ENCODE measurements around the gene CLDN16. TPM values are rescaled to one million over a fixed set of nuclear protein-coding genes. Genes with fewer than 3 reads are reported as not detected.

The CLDN16 gene
- total and polyA plus RNA-seq, 2 donors (not counting 1 experiment from before 2014, with no cell fraction given): not detected

- no peak for DNase-seq
- Mint-ChIP-seq H3K4me3 (no peak overlapping the region), H3K9me3 (ENCODE audit: insufficient read depth) (no peaks in the 10 kb centered on the region), H3K27ac (no peak overlapping the region), H3K27me3 (peaks cover 8% of the 10 kb centered on the region), H3K4me1 (no peaks in the 10 kb centered on the region)
- no peaks in the 10 kb centered on the region for H3K79me2 ChIP-seq (ENCODE audit: control insufficient read depth, insufficient read depth, low read length)
- no peak overlapping the region for H3K4me3 ChIP-seq (ENCODE audit: control extremely low read depth in 1 of 5, extremely low read depth in 1 of 5, insufficient read depth in 1 of 5, low read depth in 2 of 5, low read length in 4 of 5)
- TF ChIP-seq CTCF (IDR thresholded peaks at IDR 0.05): no peak
- H2AFZ ChIP-seq (ENCODE audit: insufficient read depth, low read depth, low read length, poor library complexity, severe bottlenecking): no peak overlapping the region
- H3K36me3 ChIP-seq (replicated peaks in 1 of 2; ENCODE audit: control extremely low read depth in 1 of 2, control insufficient read depth in 1 of 2, extremely low read depth in 1 of 2, insufficient read depth in 2 of 2, low read length in 1 of 2): no peaks in the 10 kb centered on the region
- H3K9me3 ChIP-seq (ENCODE audit: control extremely low read depth in 1 of 3, control insufficient read depth in 2 of 3, insufficient read depth in 1 of 3, low read length in 2 of 3): no peaks in the 10 kb centered on the region
- no peaks in the 10 kb centered on the region for H4K20me1 ChIP-seq (ENCODE audit: control insufficient read depth, insufficient read depth, low read length, poor library complexity, severe bottlenecking)
- H3K9ac ChIP-seq (ENCODE audit: low read length): no peak overlapping the region
- ChIA-PET CTCF (no interaction called here), POLR2A (no interaction called here)
- H3K4me2 ChIP-seq (replicated peaks; ENCODE audit: low read depth, low read length, poor library complexity, severe bottlenecking): no peak overlapping the region
- H3K4me1 ChIP-seq (ENCODE audit: control insufficient read depth in 2 of 2, insufficient read depth in 2 of 2, low read length in 2 of 2): no peaks in the 10 kb centered on the region
- no peaks in the 10 kb centered on the region for H3K27me3 ChIP-seq (replicated peaks in 1 of 4; ENCODE audit: control extremely low read depth in 1 of 4, control insufficient read depth in 3 of 4, insufficient read depth in 4 of 4, low read length in 3 of 4)
- ATAC-seq (ENCODE audit: low read depth): no peak
- intact Hi-C loops (cut with micrococcal nuclease): no loop called here
- H3K27ac ChIP-seq (ENCODE audit: low read length in 2 of 2): no peak overlapping the region
Measured at GRCh38 chr3:190380184-190380583, 7.8 kb upstream of the CLDN16 start.

GRCh38 chr3:190381441-190381840 lies 6.5 kb upstream of the CLDN16 start:
- Histone ChIP-seq H3K4me3 (ENCODE audit: control extremely low read depth in 1 of 5, extremely low read depth in 1 of 5, insufficient read depth in 1 of 5, low read depth in 2 of 5, low read length in 4 of 5) (no peak overlapping the region), H4K20me1 (ENCODE audit: control insufficient read depth, insufficient read depth, low read length, poor library complexity, severe bottlenecking) (no peaks in the 10 kb centered on the region), H3K27me3 (replicated peaks in 1 of 4; ENCODE audit: control extremely low read depth in 1 of 4, control insufficient read depth in 3 of 4, insufficient read depth in 4 of 4, low read length in 3 of 4) (no peaks in the 10 kb centered on the region), H3K79me2 (ENCODE audit: control insufficient read depth, insufficient read depth, low read length) (no peaks in the 10 kb centered on the region), H3K9me3 (ENCODE audit: control extremely low read depth in 1 of 3, control insufficient read depth in 2 of 3, insufficient read depth in 1 of 3, low read length in 2 of 3) (no peaks in the 10 kb centered on the region), H3K4me2 (replicated peaks; ENCODE audit: low read depth, low read length, poor library complexity, severe bottlenecking) (no peak overlapping the region), H2AFZ (ENCODE audit: insufficient read depth, low read depth, low read length, poor library complexity, severe bottlenecking) (no peak overlapping the region), H3K36me3 (replicated peaks in 1 of 2; ENCODE audit: control extremely low read depth in 1 of 2, control insufficient read depth in 1 of 2, extremely low read depth in 1 of 2, insufficient read depth in 2 of 2, low read length in 1 of 2) (no peaks in the 10 kb centered on the region), H3K9ac (ENCODE audit: low read length) (no peak overlapping the region), H3K4me1 (ENCODE audit: control insufficient read depth in 2 of 2, insufficient read depth in 2 of 2, low read length in 2 of 2) (no peaks in the 10 kb centered on the region), H3K27ac (ENCODE audit: low read length in 2 of 2) (no peak overlapping the region)
- DNase-seq (no peak), ATAC-seq (ENCODE audit: low read depth) (no peak)
- no peak overlapping the region for H3K27ac Mint-ChIP-seq
- no peaks in the 10 kb centered on the region for H3K4me1 Mint-ChIP-seq
- ChIA-PET CTCF (no interaction called here), POLR2A (no interaction called here)
- intact Hi-C loops (cut with micrococcal nuclease): no loop called here
- H3K9me3 Mint-ChIP-seq (ENCODE audit: insufficient read depth): no peaks in the 10 kb centered on the region
- peaks cover 12% of the 10 kb centered on the region for H3K27me3 Mint-ChIP-seq
- TF ChIP-seq CTCF (IDR thresholded peaks at IDR 0.05) (no peak), EZH2 (IDR thresholded peaks at IDR 0.05; ENCODE audit: borderline replicate concordance, insufficient read depth, low read depth, low read length, poor library complexity, severe bottlenecking) (no peak)
- no peak overlapping the region for H3K4me3 Mint-ChIP-seq

Data from B cell (primary cell).